Tracheal epithelial cell (primary cell): ENCODE data around the gene OR6C6. TPM values are rescaled to one million over a fixed set of nuclear protein-coding genes. Genes with fewer than 3 reads are reported as not detected.

Experiments
- total RNA-seq: library from RNA; depleted of rRNA; stranded (reverse); fragments of >200 nt; gene quantifications from 2 replicates; pipeline ENCODE4 v1.2.1, GENCODE V29; 2014

OR6C6 gene
- not detected in 2 replicates for total RNA-seq

DNA sequence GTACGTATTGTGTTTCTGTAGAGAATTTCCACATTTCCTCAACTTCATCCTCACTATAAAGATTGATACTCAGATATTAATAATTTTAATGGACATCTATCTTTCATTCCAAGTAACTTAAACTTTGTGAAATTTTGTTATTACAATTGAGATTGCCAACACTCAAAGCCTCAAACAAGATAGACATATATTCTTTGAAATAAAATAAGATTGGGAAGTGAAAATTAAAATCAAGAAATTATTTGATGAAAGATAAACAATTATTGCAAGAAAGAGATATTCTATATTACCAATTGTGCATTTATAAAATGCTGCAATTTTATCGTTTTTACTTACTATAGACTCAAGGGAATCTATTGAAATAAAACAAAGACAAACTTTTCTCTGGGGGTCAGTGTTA, at the start of gene OR6C6:
Gene OR6C6, minus strand, starts transcription at position 101 of the 400 bp plus-strand sequence. CDS start 1,337 bp downstream, outside the sequence.

GRCh38 chr12:55330446-55330845, 34.1 kb upstream of the OR6C6 start, which contains the start of gene OR6C3:
Gene OR6C3 (plus strand): TSS chr12:55330746. CDS start chr12:55331701, 955 bp downstream.

DNA sequence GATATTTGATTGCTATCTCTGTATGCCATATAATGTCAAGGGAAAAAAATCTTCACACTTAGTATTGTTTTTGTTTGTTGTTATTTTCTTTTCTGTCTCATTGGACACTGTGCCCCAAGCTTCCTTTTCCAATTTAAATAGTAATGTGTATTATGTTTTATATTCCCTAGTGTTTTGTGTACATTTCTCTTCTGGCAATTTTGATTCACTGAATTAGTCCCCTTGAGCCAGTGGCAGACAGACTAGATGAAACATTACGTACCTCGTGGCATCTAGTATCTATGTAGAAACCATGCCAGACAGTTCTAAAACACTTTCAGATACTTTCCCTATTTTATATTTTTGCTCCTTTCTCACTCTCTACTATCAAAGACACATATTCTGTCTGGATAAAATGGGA, 17.7 kb upstream of the OR6C6 start, which contains the start of gene OR6C1:
Gene OR6C1, plus strand, starts transcription at position 301 of the 400 bp plus-strand sequence. CDS start 6,257 bp downstream, outside the sequence.

DNA sequence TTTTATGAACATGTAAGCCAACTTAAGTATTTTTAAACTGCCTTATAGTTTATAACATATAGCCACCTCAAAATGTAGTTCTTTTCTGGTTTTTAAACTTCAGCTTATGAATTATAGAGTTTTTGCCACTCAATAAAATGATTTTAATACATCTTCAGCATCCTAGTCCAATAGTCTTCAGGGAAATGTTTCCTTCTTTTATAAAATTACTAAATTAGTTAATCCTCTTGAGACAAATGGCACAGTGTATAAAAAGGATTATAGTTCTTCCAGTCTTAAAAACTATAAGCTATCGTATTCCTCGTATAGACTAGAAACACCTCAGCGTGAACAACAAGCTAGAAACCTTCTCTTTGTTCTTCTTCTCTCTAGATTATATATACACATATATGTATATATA, 52.1 kb downstream of the OR6C6 start, which contains the start of gene OR6C74:
Gene OR6C74, plus strand, starts transcription at position 301 of the 400 bp plus-strand sequence. CDS start 2,679 bp downstream, outside the sequence.

Other genes starting within 250 kb of the OR6C6 start
- not detected in 2 replicates for gene OR9K2, start 170.2 kb downstream of the OR6C6 start, total RNA-seq
- gene OR10A7, start 75.5 kb downstream of the OR6C6 start, total RNA-seq = not detected in 2 replicates
- gene OR6C74, start 52.0 kb downstream of the OR6C6 start, total RNA-seq = not detected in 2 replicates
- not detected in 2 replicates for gene OR6C1, start 17.8 kb upstream of the OR6C6 start, total RNA-seq
- not detected in 2 replicates for gene OR6C3, start 34.2 kb upstream of the OR6C6 start, total RNA-seq
- gene OR6C75, start 66.4 kb upstream of the OR6C6 start, total RNA-seq = not detected in 2 replicates
- gene OR6C65, start 104.0 kb upstream of the OR6C6 start, total RNA-seq = not detected in 2 replicates
- gene OR6C76, start 129.7 kb upstream of the OR6C6 start, total RNA-seq = not detected in 2 replicates
- not detected in 2 replicates for gene OR6C2, start 147.5 kb upstream of the OR6C6 start, total RNA-seq
- not detected in 2 replicates for gene OR6C70, start 173.6 kb upstream of the OR6C6 start, total RNA-seq
- not detected in 2 replicates for gene OR6C68, start 195.8 kb upstream of the OR6C6 start, total RNA-seq